ENCODE results near the gene ACTN1. TPM values are rescaled to one million over a fixed set of nuclear protein-coding genes. Genes with fewer than 3 reads are reported as not detected.

ACTN1 gene
- total RNA-seq, 2 donors from 2014 or later, result 170 to 316 TPM

DNA sequence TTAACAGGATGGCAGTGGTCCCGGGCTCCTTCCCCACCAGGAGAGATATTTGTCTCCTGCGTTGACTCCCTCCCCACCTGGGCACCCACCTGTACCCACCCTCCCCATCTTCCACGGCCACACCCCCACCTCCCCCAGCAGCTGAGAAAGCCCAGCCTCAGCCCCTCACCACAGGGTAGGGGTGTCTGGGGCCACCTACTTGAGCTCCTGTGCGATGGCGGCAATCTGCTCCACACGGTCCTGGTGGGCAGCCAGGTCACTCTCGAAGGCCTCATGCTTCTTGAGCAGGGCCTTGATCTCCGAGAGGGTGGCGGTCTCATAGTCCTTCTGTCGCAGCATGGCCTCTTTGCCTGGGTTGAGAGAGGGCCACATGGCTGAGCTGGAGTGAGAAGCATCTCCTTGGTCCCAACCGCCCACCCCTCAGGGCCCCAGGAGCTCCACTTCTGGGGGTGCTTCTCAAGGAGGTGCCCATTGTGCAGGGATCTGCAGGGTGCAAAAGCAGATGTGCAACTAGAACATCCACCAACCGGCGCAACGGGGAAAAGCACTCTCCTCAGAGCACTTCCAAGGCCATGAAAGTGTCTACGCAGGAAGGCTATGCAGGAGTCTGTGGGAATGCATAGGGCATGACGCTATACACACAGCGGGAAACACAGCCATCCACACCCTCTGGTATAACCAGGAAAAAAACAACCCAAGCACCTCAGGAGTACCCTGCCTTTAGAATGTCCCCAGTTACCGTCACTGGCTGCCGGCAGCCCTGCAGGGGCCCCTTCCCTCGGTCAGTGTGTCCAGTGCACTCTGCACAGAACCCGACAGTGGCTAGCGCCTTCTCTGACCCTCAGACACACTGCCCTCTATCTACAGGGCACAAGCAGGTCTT lies 93.6 kb downstream of the ACTN1 start:
- H3K27me3 ChIP-seq, result no peaks in the 10 kb centered on the region
- H3K4me1 ChIP-seq, result peaks cover 0 to 24% of the 10 kb centered on the region in 2 donors
- no peak overlapping the region for H3K4me3 ChIP-seq
- H3K27ac ChIP-seq, result peak overlapping the region; percentile 63 to 82
- H3K9me3 ChIP-seq, result no peaks in the 10 kb centered on the region
- no peak for DNase-seq (ENCODE audit: low spot score)
- peaks cover 97% of the 10 kb centered on the region for H3K36me3 ChIP-seq
- TF ChIP-seq, protein P1, sequence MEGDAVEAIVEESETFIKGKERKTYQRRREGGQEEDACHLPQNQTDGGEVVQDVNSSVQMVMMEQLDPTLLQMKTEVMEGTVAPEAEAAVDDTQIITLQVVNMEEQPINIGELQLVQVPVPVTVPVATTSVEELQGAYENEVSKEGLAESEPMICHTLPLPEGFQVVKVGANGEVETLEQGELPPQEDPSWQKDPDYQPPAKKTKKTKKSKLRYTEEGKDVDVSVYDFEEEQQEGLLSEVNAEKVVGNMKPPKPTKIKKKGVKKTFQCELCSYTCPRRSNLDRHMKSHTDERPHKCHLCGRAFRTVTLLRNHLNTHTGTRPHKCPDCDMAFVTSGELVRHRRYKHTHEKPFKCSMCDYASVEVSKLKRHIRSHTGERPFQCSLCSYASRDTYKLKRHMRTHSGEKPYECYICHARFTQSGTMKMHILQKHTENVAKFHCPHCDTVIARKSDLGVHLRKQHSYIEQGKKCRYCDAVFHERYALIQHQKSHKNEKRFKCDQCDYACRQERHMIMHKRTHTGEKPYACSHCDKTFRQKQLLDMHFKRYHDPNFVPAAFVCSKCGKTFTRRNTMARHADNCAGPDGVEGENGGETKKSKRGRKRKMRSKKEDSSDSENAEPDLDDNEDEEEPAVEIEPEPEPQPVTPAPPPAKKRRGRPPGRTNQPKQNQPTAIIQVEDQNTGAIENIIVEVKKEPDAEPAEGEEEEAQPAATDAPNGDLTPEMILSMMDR (IDR thresholded peaks at IDR 0.05), result no peak

GRCh38 chr14:68884031-68885030 lies 94.8 kb downstream of the ACTN1 start:
- no peaks in the 10 kb centered on the region for H3K9me3 ChIP-seq
- peaks cover 0 to 24% of the 10 kb centered on the region in 2 donors for H3K4me1 ChIP-seq
- no peak for DNase-seq (ENCODE audit: low spot score)
- peak overlapping the region; percentile 63 to 82 for H3K27ac ChIP-seq
- no peak overlapping the region for H3K4me3 ChIP-seq
- TF ChIP-seq, protein P1 (IDR thresholded peaks at IDR 0.05), result no peak
- H3K27me3 ChIP-seq, result no peaks in the 10 kb centered on the region
- H3K36me3 ChIP-seq, result peaks cover 97% of the 10 kb centered on the region

- Histone ChIP-seq H3K27me3 (no peaks in the 10 kb centered on the region), H3K4me3 (no peak overlapping the region), H3K27ac (no peak overlapping the region), H3K4me1 (peaks cover 0 to 13% of the 10 kb centered on the region in 2 donors), H3K36me3 (peaks cover 97% of the 10 kb centered on the region), H3K9me3 (no peaks in the 10 kb centered on the region)
- DNase-seq (ENCODE audit: low spot score), result no peak
- TF ChIP-seq, protein P1 (IDR thresholded peaks at IDR 0.05), result no peak
These were observed 96.9 kb downstream of the ACTN1 start for GRCh38 chr14:68882235-68882634.

DNA sequence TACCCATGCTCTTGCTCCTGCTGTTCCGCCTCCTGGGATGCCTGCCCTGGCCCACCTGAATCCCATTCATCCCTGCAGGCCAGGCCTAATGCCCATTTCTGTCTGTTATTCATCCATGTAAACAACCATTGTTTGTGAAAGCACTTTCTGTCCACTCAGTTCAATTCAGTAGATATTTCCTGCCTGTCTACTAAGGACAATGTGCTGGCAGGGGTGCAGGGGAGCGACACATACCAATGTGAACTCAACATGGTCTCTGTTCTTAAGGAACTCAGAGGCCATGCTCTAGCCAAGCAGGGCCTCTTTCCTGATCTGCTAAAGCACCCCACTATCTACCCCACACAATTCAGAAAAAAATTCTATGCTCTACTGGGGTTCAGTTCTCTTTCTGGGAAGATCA lies 97.7 kb downstream of the ACTN1 start:
- DNase-seq (ENCODE audit: low spot score), result no peak
- Histone ChIP-seq H3K27me3 (no peaks in the 10 kb centered on the region), H3K27ac (peak overlapping the region in 1 of 2 donors; percentile 1), H3K36me3 (peaks cover 99% of the 10 kb centered on the region), H3K4me1 (peaks cover 0 to 13% of the 10 kb centered on the region in 2 donors), H3K4me3 (no peak overlapping the region), H3K9me3 (no peaks in the 10 kb centered on the region)
- TF ChIP-seq, protein P1 (IDR thresholded peaks at IDR 0.05), result no peak

DNA sequence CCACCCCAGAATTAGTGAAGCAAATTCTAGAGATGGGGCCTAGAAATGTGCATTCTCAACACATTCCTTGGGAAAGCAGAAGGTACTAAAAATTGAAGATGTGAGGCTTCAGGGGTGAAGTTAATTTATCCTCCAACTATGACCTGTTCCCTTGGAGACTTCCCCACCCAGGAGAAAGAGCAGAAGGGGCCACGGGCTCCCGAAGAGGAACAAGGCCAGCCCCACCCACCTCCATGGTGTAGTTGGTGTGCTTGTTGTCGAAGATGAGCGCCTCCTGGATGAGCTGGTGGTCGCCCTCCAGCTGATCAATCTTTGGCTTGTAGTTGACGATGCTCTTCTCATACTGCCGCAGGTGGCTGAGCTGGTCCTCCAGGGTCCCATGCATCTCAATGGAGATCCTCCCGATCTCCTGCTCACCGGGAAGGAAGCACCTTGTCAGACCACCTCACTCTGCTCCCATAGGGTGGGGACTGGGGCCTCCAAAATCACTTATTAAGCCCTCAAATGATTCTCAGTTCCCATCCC lies 98.5 kb downstream of the ACTN1 start:
- Histone ChIP-seq H3K27ac (peak overlapping the region in 1 of 2 donors; percentile 1), H3K27me3 (no peaks in the 10 kb centered on the region), H3K4me1 (peaks cover 0 to 13% of the 10 kb centered on the region in 2 donors), H3K4me3 (no peak overlapping the region), H3K36me3 (peaks cover 99% of the 10 kb centered on the region), H3K9me3 (no peaks in the 10 kb centered on the region)
- DNase-seq (ENCODE audit: low spot score), result no peak
- TF ChIP-seq, protein P1 (IDR thresholded peaks at IDR 0.05), result no peak
